Neural progenitor cell (in vitro differentiated cells): ENCODE measurements around the gene GRID1.

Experiments
- CTCF ChIP-seq: fragments of 200-600 bp; sonication (generic); IDR thresholded peaks from 2 replicates; pipeline ENCODE4 v1.5.1; 2017; ENCODE audit warnings: antibody characterized with exemption, mild to moderate bottlenecking
- EZH2 ChIP-seq: fragments of 200-600 bp; sonication (generic); IDR thresholded peaks from 2 replicates; pipeline ENCODE4 v1.6.1; 2017; ENCODE audit warnings: antibody characterized with exemption, mild to moderate bottlenecking, moderate library complexity

DNA sequence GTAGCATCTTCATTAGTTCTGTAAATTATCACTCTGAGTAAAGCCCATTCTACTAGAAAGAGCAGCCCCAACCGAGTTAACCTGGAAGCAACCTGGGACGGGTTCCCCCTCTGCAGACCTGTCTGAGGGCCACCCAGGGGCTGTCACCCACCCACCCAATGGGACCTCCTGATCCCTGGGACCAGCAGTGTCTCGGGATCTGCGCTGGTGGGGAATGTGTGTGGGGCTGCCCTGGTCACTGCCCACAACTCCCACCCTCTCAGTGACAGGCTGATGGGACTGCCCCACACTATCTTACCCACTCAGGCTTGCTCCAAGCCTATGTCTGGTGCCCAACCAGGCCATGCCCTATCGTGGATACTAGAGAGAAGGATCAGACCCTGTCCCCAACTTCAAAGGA, 215.0 kb downstream of the GRID1 start:
- TF ChIP-seq EZH2 (no peak), CTCF (no peak)
